HG03571 (cell line): Measurements from ENCODE around the gene FNBP1.

Source experiments
- ATAC-seq: cut with Tn5 transposase; IDR thresholded peaks from one replicate; pipeline ENCODE4 v1.9.1; 2021; ENCODE audit not compliant: unreplicated experiment

Gene FNBP1

GRCh38 chr9:129879991-129880653 is 162.9 kb downstream of the FNBP1 start:
- no peak for ATAC-seq

- no peak for ATAC-seq
These were observed 163.8 kb downstream of the FNBP1 start for GRCh38 chr9:129879103-129879699.

- no peak for ATAC-seq
These were observed 164.7 kb downstream of the FNBP1 start for GRCh38 chr9:129878291-129878690.

GRCh38 chr9:129876815-129877214 is 166.2 kb downstream of the FNBP1 start:
- no peak for ATAC-seq

GRCh38 chr9:129875687-129876395 is 167.1 kb downstream of the FNBP1 start:
- no peak for ATAC-seq

GRCh38 chr9:129875181-129875611 is 167.8 kb downstream of the FNBP1 start:
- ATAC-seq: no peak

GRCh38 chr9:129874261-129875101 is 168.5 kb downstream of the FNBP1 start:
- ATAC-seq: no peak

GRCh38 chr9:129873563-129874190 is 169.3 kb downstream of the FNBP1 start:
- ATAC-seq: no peak

GRCh38 chr9:129871046-129871445 is 171.9 kb downstream of the FNBP1 start:
- no peak for ATAC-seq

- ATAC-seq: no peak
These were observed 173.1 kb downstream of the FNBP1 start for GRCh38 chr9:129869585-129870501.

- ATAC-seq: no peak
These were observed 174.0 kb downstream of the FNBP1 start for GRCh38 chr9:129868872-129869486.

GRCh38 chr9:129868023-129868871 is 174.7 kb downstream of the FNBP1 start:
- no peak for ATAC-seq

- no peak for ATAC-seq
These were observed 175.6 kb downstream of the FNBP1 start for GRCh38 chr9:129867136-129868022.

- ATAC-seq: no peak
These were observed 176.4 kb downstream of the FNBP1 start for GRCh38 chr9:129866394-129867135.

- no peak for ATAC-seq
These were observed 177.2 kb downstream of the FNBP1 start for GRCh38 chr9:129865668-129866320.

- ATAC-seq: no peak
These were observed 177.9 kb downstream of the FNBP1 start for GRCh38 chr9:129864991-129865647.
